Measurements from ENCODE around the gene HJURP.

Gene HJURP

DNA sequence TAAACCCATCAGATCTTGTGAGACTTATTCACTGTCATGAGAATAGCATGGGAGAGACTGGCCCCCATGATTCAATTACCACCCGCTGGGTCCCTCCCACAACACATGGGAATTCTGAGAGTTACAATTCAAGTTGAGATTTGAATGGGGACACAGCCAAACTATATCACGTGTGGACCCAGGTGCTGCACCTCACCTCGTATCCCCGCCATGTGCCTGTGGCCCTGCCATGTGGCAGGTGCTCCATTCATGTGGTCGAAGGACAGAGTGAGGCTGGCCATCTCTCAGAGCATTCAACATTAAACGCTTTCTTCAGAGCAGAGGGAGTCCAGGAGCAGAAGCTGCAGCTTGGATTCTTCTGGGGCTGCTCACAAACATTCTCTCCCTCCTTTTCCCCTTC is 44.0 kb downstream of the HJURP start:
- no peak overlapping the region for H3K4me3 ChIP-seq (ENCODE audit: control insufficient read depth, low read depth, low read length)
- TF ChIP-seq CTCF (conservative IDR thresholded peaks at IDR 0.05; ENCODE audit: control insufficient read depth, insufficient read depth, low read depth, low read length), result no peak
- no peak for DNase-seq (ENCODE audit: low read depth)

DNA sequence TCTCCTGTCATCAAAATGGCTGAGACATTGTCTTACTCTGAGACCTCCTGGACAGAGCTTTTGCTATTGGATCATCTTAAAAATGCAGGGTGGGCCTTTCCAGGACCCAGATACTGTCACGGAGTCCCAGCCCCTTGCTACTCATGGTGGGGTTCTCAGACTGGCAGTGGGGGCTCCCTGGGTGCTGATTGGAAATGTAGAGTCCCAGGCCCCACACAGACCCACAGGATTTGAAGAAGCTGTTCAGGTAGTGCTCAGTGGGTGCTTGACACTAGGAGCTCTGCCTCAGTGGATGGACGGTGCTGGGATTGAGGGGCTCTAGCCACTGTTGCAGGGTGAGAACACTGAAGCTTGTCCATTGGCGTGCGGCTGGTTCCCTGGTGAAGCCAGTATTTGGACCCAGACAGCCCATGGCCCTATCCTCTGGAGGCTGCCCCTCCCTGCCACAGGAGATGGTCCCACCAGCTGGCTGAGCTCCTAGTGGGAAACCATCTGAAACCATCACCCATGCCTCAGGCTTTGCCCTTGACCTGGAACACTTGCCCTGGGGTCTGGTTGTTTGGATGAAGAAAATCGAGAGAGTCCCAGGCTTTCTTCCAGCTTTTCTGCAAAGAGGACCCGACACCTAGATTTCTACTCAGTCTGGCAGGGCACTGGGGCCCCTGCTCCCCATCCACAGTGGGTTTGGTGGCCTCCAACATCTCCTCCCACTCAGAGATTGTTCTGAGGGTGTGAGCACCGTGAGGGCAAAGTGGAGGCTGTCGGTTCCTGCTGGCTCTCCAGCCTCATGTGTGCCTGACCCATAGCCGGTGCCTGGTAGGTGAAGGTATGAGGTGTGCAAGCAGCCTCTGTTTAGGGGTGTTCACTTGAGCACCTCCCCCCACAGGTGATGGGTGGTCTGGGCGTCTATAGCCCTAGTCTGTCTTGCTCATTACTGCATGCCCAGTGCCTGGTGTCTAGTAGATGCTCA is 46.1 kb downstream of the HJURP start:
- no peak for DNase-seq (ENCODE audit: low read depth)
- TF ChIP-seq CTCF (conservative IDR thresholded peaks at IDR 0.05; ENCODE audit: control insufficient read depth, insufficient read depth, low read depth, low read length), result no peak
- H3K4me3 ChIP-seq (ENCODE audit: control insufficient read depth, low read depth, low read length), result no peak overlapping the region

DNA sequence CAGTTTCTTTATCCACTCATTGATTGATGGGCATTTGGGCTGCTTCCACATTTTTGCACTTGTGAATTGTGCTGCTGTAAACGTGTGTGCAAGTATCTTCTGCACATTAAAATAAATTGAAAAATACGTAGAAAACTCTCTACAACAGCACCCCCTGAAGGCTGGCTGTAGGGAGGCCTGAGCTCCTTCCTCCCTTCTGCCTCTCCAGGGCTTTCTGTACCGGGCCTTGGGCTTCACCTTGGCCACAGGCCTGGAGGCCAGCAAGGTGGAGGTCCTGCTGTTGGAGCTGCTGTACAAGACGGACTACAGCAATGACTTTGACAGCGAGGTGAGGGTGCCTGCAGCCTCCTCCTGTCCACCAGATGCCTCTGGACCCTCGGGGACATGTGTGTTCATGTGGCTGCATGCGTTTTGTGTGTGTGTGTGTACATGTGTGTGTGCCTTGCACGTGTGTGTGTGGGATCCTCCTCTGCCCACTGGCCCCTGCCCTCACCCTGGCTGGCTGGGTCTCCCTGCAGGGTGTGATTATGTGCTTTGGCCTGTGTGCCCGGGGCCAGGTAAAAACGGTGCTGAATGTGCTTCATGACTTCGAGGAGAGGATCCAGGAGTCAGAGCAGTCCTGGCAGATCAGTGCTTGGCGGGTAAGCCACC is 47.0 kb downstream of the HJURP start:
- TF ChIP-seq CTCF (conservative IDR thresholded peaks at IDR 0.05; ENCODE audit: control insufficient read depth, insufficient read depth, low read depth, low read length), result peak; percentile 11
- no peak overlapping the region for H3K4me3 ChIP-seq (ENCODE audit: control insufficient read depth, low read depth, low read length)
- no peak for DNase-seq (ENCODE audit: low read depth)

DNA sequence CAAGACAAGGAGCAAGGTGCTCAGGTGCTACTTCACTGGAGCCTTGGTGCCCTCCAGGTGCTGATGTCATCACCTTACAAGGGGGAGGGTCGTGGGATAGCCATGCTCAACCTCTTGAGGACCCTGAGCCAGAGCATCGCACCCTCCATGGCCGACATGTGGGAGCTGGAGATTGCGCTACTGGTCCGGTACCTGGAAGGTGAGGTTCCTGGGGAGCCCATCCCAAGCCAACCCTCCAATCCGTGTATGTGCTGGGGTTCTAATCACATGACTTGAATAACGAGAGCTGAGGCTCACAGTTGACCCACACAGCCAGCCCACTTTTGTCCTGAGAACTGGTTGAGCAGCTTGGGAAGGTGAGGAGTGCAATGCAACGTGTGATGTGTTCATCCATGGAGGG is 50.3 kb downstream of the HJURP start:
- H3K4me3 ChIP-seq (ENCODE audit: control insufficient read depth, low read depth, low read length), result no peak overlapping the region
- no peak for DNase-seq (ENCODE audit: low read depth)
- no peak for TF ChIP-seq CTCF (conservative IDR thresholded peaks at IDR 0.05; ENCODE audit: control insufficient read depth, insufficient read depth, low read depth, low read length)

DNA sequence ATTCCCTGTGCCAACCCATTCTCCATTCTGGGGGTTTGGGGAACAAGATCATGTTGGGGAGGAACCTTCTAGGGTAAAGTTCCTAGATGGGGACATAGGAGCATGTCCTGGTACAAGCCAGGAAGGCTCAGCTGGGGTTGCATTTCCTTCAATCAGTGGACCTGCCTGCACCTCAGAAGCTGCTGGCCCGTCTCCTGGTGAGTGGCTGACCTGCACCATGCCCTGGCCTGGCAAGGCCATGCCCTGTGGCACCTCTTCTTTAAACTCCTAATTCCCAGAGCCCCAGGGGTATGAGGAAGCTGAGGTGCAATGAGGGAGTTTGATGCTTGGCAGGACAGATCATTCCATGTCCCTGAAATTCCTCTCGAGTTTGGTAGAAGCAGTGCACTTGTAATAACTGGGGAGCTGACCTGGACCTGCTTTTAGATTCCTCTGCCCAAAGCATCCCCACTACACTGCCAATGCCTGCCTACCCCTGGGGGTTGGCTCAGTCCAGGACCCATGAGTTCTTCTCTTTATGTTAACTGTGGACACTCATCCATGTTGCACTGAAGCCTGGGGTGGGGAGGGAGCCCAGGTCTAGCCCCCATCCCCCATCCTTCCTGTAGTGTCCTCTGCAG is 50.9 kb downstream of the HJURP start:
- DNase-seq (ENCODE audit: low read depth), result no peak
- no peak overlapping the region for H3K4me3 ChIP-seq (ENCODE audit: control insufficient read depth, low read depth, low read length)
- no peak for TF ChIP-seq CTCF (conservative IDR thresholded peaks at IDR 0.05; ENCODE audit: control insufficient read depth, insufficient read depth, low read depth, low read length)

DNA sequence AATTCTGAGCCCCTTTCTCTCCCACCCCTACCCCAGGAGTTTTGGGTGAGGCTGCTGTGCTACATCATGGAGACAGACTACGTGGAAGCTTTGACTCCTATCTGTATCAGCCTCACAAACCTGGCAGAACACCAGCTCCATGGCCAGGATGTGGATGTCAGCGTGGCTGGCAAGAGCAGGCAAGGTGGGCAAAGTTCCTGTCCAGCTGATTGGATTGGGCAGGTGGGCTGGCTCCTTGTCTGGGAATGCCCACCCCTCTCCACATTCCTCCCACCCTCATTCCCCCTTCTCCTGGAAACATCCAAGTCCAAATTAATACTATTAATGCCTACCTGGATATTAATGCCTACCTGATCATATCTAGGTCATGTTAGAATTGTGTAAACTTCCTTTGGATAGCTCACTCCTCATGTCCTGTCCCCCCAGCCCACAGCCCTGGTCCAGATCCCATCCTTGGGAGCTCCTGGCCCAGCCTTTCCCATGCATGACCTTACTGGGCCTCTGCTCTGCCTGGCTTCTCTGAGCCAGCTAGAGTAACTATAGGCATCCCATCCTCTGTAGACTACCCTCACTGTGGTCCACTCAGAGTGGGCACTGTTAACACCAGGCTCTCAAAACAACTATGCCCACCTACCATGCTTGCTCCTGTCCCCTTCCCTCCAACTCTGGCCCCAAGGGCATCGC is 52.1 kb downstream of the HJURP start:
- TF ChIP-seq CTCF (conservative IDR thresholded peaks at IDR 0.05; ENCODE audit: control insufficient read depth, insufficient read depth, low read depth, low read length), result no peak
- no peak overlapping the region for H3K4me3 ChIP-seq (ENCODE audit: control insufficient read depth, low read depth, low read length)
- no peak for DNase-seq (ENCODE audit: low read depth)
